ENCODE data around the gene PFDN2. TPM values are rescaled to one million over a fixed set of nuclear protein-coding genes. Genes with fewer than 3 reads are reported as not detected.

PFDN2 gene
- total and polyA plus RNA-seq, 2 of the 8 experiments (the other 6 are each of a cell fraction or from before 2014, with no cell fraction given): 66.2 to 71.2 TPM

GRCh38 chr1:161145832-161146231, 28.0 kb upstream of the PFDN2 start:
- no peak overlapping the region for H2BK5ac ChIP-seq (ENCODE audit: low read depth, low read length)
- H3K23me2 ChIP-seq (ENCODE audit: low read depth, low read length): no peaks in the 10 kb centered on the region
- no peak overlapping the region for H3K4me2 ChIP-seq (ENCODE audit: insufficient read depth in 1 of 2, low read depth in 2 of 2, low read length in 2 of 2)
- H3K9ac ChIP-seq (replicated peaks in 1 of 4; ENCODE audit: extremely low read depth in 1 of 4, low read depth in 3 of 4, low read length in 3 of 4): no peak overlapping the region
- H3K14ac ChIP-seq (ENCODE audit: insufficient read length): no peak overlapping the region
- H2AK5ac ChIP-seq (ENCODE audit: low read depth, low read length): no peak overlapping the region
- no peak overlapping the region for H2BK120ac ChIP-seq (replicated peaks; ENCODE audit: low read depth, low read length)
- no peak overlapping the region for H3K27ac ChIP-seq (ENCODE audit: low read depth, low read length)
- no peak overlapping the region for H2BK20ac ChIP-seq (ENCODE audit: low read length)
- H3K36me3 ChIP-seq (ENCODE audit: control insufficient read depth in 2 of 4, insufficient read depth in 4 of 4, low read length in 3 of 4): no peaks in the 10 kb centered on the region
- H4K20me1 ChIP-seq (replicated peaks in 1 of 2; ENCODE audit: control insufficient read depth in 1 of 2, insufficient read depth in 2 of 2, low read length in 2 of 2): no peaks in the 10 kb centered on the region
- H3K18ac ChIP-seq (ENCODE audit: extremely low read depth, low read length): no peak overlapping the region
- no peak overlapping the region for H4K8ac ChIP-seq (ENCODE audit: extremely low read depth, insufficient read depth, low read length)
- no peak overlapping the region for H3K4ac ChIP-seq (replicated peaks; ENCODE audit: insufficient read length, low read depth, low read length)
- no peak for FAIRE-seq
- H2BK12ac ChIP-seq (ENCODE audit: low read depth, low read length): no peak overlapping the region
- no peak overlapping the region for H4K91ac ChIP-seq (replicated peaks; ENCODE audit: insufficient read length, low read length)
- no peak overlapping the region for H3K56ac ChIP-seq (replicated peaks; ENCODE audit: insufficient read length, low read depth, low read length)
- DNase-seq (ENCODE audit: low read depth in 1 of 2, low spot score in 2 of 2): no peak
- H4K5ac ChIP-seq (ENCODE audit: insufficient read length, low read depth, low read length): no peak overlapping the region
- CTCF ChIA-PET (ENCODE audit: partially characterized antibody): interaction anchor here (0.6 to 1.3 kb wide), 3 partner anchors 10 to 44 kb away, joined by 3 to 4 read pairs (median 3); partner anchors contain the start of gene PPOX
- H3K27me3 ChIP-seq (replicated peaks in 1 of 4; ENCODE audit: control insufficient read depth in 3 of 4, extremely low read depth in 1 of 4, insufficient read depth in 3 of 4, low read length in 3 of 4): no peaks in the 10 kb centered on the region
- no peaks in the 10 kb centered on the region for H3K9me3 ChIP-seq (ENCODE audit: insufficient read depth in 2 of 2, low read depth in 1 of 2, low read length in 1 of 2)
- H3K4me3 ChIP-seq (ENCODE audit: extremely low read depth in 1 of 4, insufficient read depth in 2 of 4, low read depth in 3 of 4, low read length in 4 of 4): no peak overlapping the region
- no peak for TF ChIP-seq POU5F1 (IDR thresholded peaks at IDR 0.05; ENCODE audit: low read depth, low read length)
- no peak for TF ChIP-seq NRF1 (IDR thresholded peaks at IDR 0.05; ENCODE audit: low read depth, low read length)
- no peak for TF ChIP-seq HDAC6 (IDR thresholded peaks at IDR 0.05; ENCODE audit: low read depth, low read length)
- no peak for TF ChIP-seq CTBP2 (IDR thresholded peaks at IDR 0.05; ENCODE audit: borderline replicate concordance, insufficient read depth, insufficient read length, low read length)
- TF ChIP-seq KDM5A (IDR thresholded peaks at IDR 0.05; ENCODE audit: low read length): no peak
- no peak for TF ChIP-seq SP2 (IDR thresholded peaks at IDR 0.05; ENCODE audit: low read length)
- TF ChIP-seq POLR2A (IDR thresholded peaks at IDR 0.05; ENCODE audit: control extremely low read depth in 1 of 2, low read depth in 2 of 2, low read length in 2 of 2): no peak
- no peak for TF ChIP-seq SIX5 (IDR thresholded peaks at IDR 0.05; ENCODE audit: low read depth, low read length)
- H3K23ac ChIP-seq (ENCODE audit: insufficient read length): no peak overlapping the region
- no peaks in the 10 kb centered on the region for H3K79me1 ChIP-seq (ENCODE audit: low read depth, low read length)
- POLR2A ChIA-PET (ENCODE audit: partially characterized antibody): interaction anchor here (0.7 kb wide), 1 partner anchor 47 kb away, joined by 3 read pairs; no protein-coding TSS in a partner anchor
- H2BK15ac ChIP-seq (ENCODE audit: low read length): no peak overlapping the region
- WGBS, 2 experiments (ENCODE audit: extremely low coverage in 1 of 2, insufficient coverage in 1 of 2, insufficient read length in 1 of 2, insufficient replicate concordance in 2 of 2, low coverage in 1 of 2, low lambda C conversion rate in 2 of 2, missing lambda C conversion rate in 1 of 2): 81% methylated on average over 3 of the region's 3 CpGs; no CpG with 5 or more reads in 1 of the 2 experiments
- H2AFZ ChIP-seq (ENCODE audit: low read length): no peak overlapping the region
- H3K79me2 ChIP-seq (ENCODE audit: control insufficient read depth in 1 of 2, insufficient read depth in 2 of 2, low read length in 2 of 2): no peaks in the 10 kb centered on the region
- no peaks in the 10 kb centered on the region for H3K4me1 ChIP-seq (replicated peaks in 1 of 4; ENCODE audit: control insufficient read depth in 3 of 4, insufficient read depth in 4 of 4, low read length in 3 of 4)

Data from H1 (cell line).